NCI-H446 (cell line): Measurements from ENCODE around the gene PAQR4.
"Not testable (repeated sequence)": the region's sequence is repeated elsewhere in the genome, so short reads cannot be mapped to it uniquely, and the experiment has no call there.

Experiments used
- DNase-seq, 2 experiments: peaks; one replicate each; lab custom pipeline; 2025; lab: John Stamatoyannopoulos, UW

The PAQR4 gene

GRCh38 chr16:2968738-2969544 is at the start of gene PAQR4:
PAQR4 (plus strand) TSS chr16:2969348; CDS start chr16:2969675, 327 bp downstream.
- DNase-seq = peak; percentile 57 to 95

GRCh38 chr16:2919511-2920255 is 49.5 kb upstream of the PAQR4 start:
- DNase-seq = peak; percentile 64 to 66

GRCh38 chr16:2923481-2923880 is 45.7 kb upstream of the PAQR4 start:
- no peak for DNase-seq

GRCh38 chr16:2924901-2925755 is 44.0 kb upstream of the PAQR4 start:
- no peak for DNase-seq

GRCh38 chr16:2925951-2926649 is 43.0 kb upstream of the PAQR4 start:
- DNase-seq = no peak

GRCh38 chr16:2926650-2926999 is 42.5 kb upstream of the PAQR4 start:
- no peak for DNase-seq

GRCh38 chr16:2927010-2927646 is 42.0 kb upstream of the PAQR4 start:
- peak; percentile 86 to 92 for DNase-seq

GRCh38 chr16:2928151-2928550 is 41.0 kb upstream of the PAQR4 start:
- DNase-seq = not testable (repeated sequence)

GRCh38 chr16:2928796-2929195 is 40.4 kb upstream of the PAQR4 start:
- no peak for DNase-seq

- DNase-seq = no peak
Observed at GRCh38 chr16:2929693-2930092, 39.5 kb upstream of the PAQR4 start.

GRCh38 chr16:2930236-2930635 is 38.9 kb upstream of the PAQR4 start:
- DNase-seq = no peak

- not testable (repeated sequence) for DNase-seq
Observed at GRCh38 chr16:2931231-2931914, 37.8 kb upstream of the PAQR4 start.

GRCh38 chr16:2933136-2933535 is 36.0 kb upstream of the PAQR4 start:
- no peak for DNase-seq

- DNase-seq = no peak
Observed at GRCh38 chr16:2933701-2934100, 35.4 kb upstream of the PAQR4 start.

- DNase-seq = no peak
Observed at GRCh38 chr16:2934450-2934849, 34.7 kb upstream of the PAQR4 start.

GRCh38 chr16:2936436-2937011 is 32.6 kb upstream of the PAQR4 start:
- DNase-seq = no peak

- no peak for DNase-seq
Observed at GRCh38 chr16:2937170-2937569, 32.0 kb upstream of the PAQR4 start.

- DNase-seq = no peak
Observed at GRCh38 chr16:2938206-2938605, 30.9 kb upstream of the PAQR4 start.

- no peak for DNase-seq
Observed at GRCh38 chr16:2939968-2940367, 29.2 kb upstream of the PAQR4 start.

GRCh38 chr16:2942045-2942444 is 27.1 kb upstream of the PAQR4 start:
- no peak for DNase-seq
